H1 (cell line): ENCODE data around the gene OR10X1. TPM values are rescaled to one million over a fixed set of nuclear protein-coding genes. Genes with fewer than 3 reads are reported as not detected.

Experiments
- CTCF ChIA-PET: fragments of 300-600 bp; sonication (Branson Sonifier 250); formaldehyde crosslinking; loops from one replicate; lab custom pipeline; 2021; ENCODE audit not compliant: partially characterized antibody; lab: Charles Lee
- POLR2A ChIA-PET: fragments of 300-600 bp; sonication (Branson Sonifier 250); formaldehyde crosslinking; loops from one replicate; lab custom pipeline; 2021; ENCODE audit warnings: inconsistent platforms; ENCODE audit not compliant: partially characterized antibody; lab: Charles Lee
- DNase-seq, 2 experiments: peaks; one replicate each; pipeline versions ENCODE4 v3.0.0 to v3.0.0-alpha.2; 2010 to 2022; ENCODE audit warnings: low spot score in 2 of 2, low read depth in 1 of 2, mixed read lengths in 1 of 2
- FAIRE-seq: peaks from 2 replicates; lab custom pipeline; 2011; peaks lifted over from hg19 to GRCh38; lab: Jason Lieb, UNC
- H2AFZ ChIP-seq: 2 replicates; pipeline ENCODE4 v1.8.1; 2012; ENCODE audit warnings: low read length, inconsistent platforms
- H2AK5ac ChIP-seq: 2 replicates; pipeline ENCODE4 v1.6.1; 2013; ENCODE audit warnings: low read depth, low read length
- H2BK120ac ChIP-seq: replicated peaks from 2 replicates; pipeline ENCODE3; 2013; ENCODE audit warnings: low read depth, low read length, inconsistent platforms
- H2BK12ac ChIP-seq: 2 replicates; pipeline ENCODE4 v1.6.1; 2013; ENCODE audit warnings: low read depth, low read length
- H2BK15ac ChIP-seq: 2 replicates; pipeline ENCODE4 v1.6.1; 2013; ENCODE audit warnings: low read length
- H2BK20ac ChIP-seq: 2 replicates; pipeline ENCODE4 v1.6.1; 2013; ENCODE audit warnings: low read length
- H2BK5ac ChIP-seq: 2 replicates; pipeline ENCODE4 v1.6.1; 2013; ENCODE audit warnings: low read depth, low read length
- H3K14ac ChIP-seq: 2 replicates; pipeline ENCODE4 v1.6.1; 2013; ENCODE audit warnings: inconsistent platforms; ENCODE audit not compliant: insufficient read length
- H3K18ac ChIP-seq: 2 replicates; pipeline ENCODE4 v1.6.1; 2013; ENCODE audit warnings: low read length; ENCODE audit errors: extremely low read depth
- H3K23ac ChIP-seq: 2 replicates; pipeline ENCODE4 v1.6.1; 2013; ENCODE audit warnings: inconsistent platforms; ENCODE audit not compliant: insufficient read length
- H3K23me2 ChIP-seq: 2 replicates; pipeline ENCODE4 v1.6.1; 2013; ENCODE audit warnings: low read depth, low read length
- H3K27ac ChIP-seq: 2 replicates; pipeline ENCODE4 v1.6.1; 2011; ENCODE audit warnings: low read depth, low read length, inconsistent platforms
- H3K27me3 ChIP-seq, 4 experiments: replicated peaks in 1 of 4; 1 replicate in 1 of 4; 2 replicates in 3 of 4; pipeline versions ENCODE4 v1.6.1 to v1.8.1; 2011 to 2013; ENCODE audit warnings: low read length in 3 of 4, mild to moderate bottlenecking in 3 of 4, inconsistent platforms in 2 of 4, mixed read lengths in 2 of 4, moderate library complexity in 1 of 4; ENCODE audit not compliant: control insufficient read depth in 3 of 4, insufficient read depth in 3 of 4; ENCODE audit errors: extremely low read depth in 1 of 4
- H3K36me3 ChIP-seq, 4 experiments: 2 replicates each; pipeline versions ENCODE4 v1.6.1 to v1.8.1; 2011 to 2013; ENCODE audit warnings: mild to moderate bottlenecking in 4 of 4, low read length in 3 of 4, moderate library complexity in 2 of 4, control low read depth in 1 of 4, inconsistent platforms in 1 of 4; ENCODE audit not compliant: insufficient read depth in 4 of 4, control insufficient read depth in 2 of 4
- H3K4ac ChIP-seq: replicated peaks from 2 replicates; pipeline ENCODE3; 2013; ENCODE audit warnings: low read length, low read depth, mixed read lengths, inconsistent platforms; ENCODE audit not compliant: insufficient read length
- H3K4me1 ChIP-seq, 4 experiments: replicated peaks in 1 of 4; 1 replicate in 1 of 4; 2 replicates in 3 of 4; pipeline versions ENCODE4 v1.6.1 to v1.8.1; 2011 to 2013; ENCODE audit warnings: low read length in 3 of 4, inconsistent platforms in 2 of 4, mixed read lengths in 1 of 4; ENCODE audit not compliant: insufficient read depth in 4 of 4, control insufficient read depth in 3 of 4
- H3K4me2 ChIP-seq, 2 experiments: 2 replicates each; pipeline versions ENCODE4 v1.6.1 to v1.8.1; 2011 to 2013; ENCODE audit warnings: low read depth in 2 of 2, low read length in 2 of 2, control low read depth in 1 of 2, inconsistent platforms in 1 of 2, mild to moderate bottlenecking in 1 of 2; ENCODE audit not compliant: insufficient read depth in 1 of 2
- H3K4me3 ChIP-seq, 4 experiments: fragments of 200-600, 300-600 bp in 1 of 4; sonication (generic), shearing (Covaris generic), sonication (Bioruptor Twin) in 1 of 4; 2 replicates each; pipeline versions ENCODE4 v1.5.1 to v1.8.1; 2011 to 2016; ENCODE audit warnings: low read length in 4 of 4, low read depth in 3 of 4, control low read depth in 2 of 4, inconsistent platforms in 2 of 4, mild to moderate bottlenecking in 2 of 4, mixed read lengths in 1 of 4, moderate library complexity in 1 of 4; ENCODE audit not compliant: insufficient read depth in 2 of 4; ENCODE audit errors: extremely low read depth in 1 of 4
- H3K56ac ChIP-seq: replicated peaks from 2 replicates; pipeline ENCODE3; 2013; ENCODE audit warnings: low read depth, mild to moderate bottlenecking, mixed read lengths, low read length, inconsistent platforms; ENCODE audit not compliant: insufficient read length
- H3K79me1 ChIP-seq: 2 replicates; pipeline ENCODE4 v1.6.1; 2013; ENCODE audit warnings: low read depth, low read length, control low read depth
- H3K79me2 ChIP-seq, 2 experiments: 2 replicates each; pipeline versions ENCODE4 v1.6.1 to v1.8.1; 2012 to 2013; ENCODE audit warnings: low read length in 2 of 2, mild to moderate bottlenecking in 2 of 2, inconsistent platforms in 1 of 2; ENCODE audit not compliant: insufficient read depth in 2 of 2, control insufficient read depth in 1 of 2
- H3K9ac ChIP-seq, 4 experiments: replicated peaks in 1 of 4; 1 replicate in 1 of 4; 2 replicates in 3 of 4; pipeline versions ENCODE4 v1.6.1 to v1.8.1; 2011 to 2013; ENCODE audit warnings: low read depth in 3 of 4, low read length in 3 of 4, control low read depth in 2 of 4, mild to moderate bottlenecking in 2 of 4, moderate library complexity in 2 of 4, inconsistent platforms in 1 of 4; ENCODE audit errors: extremely low read depth in 1 of 4
- H3K9me3 ChIP-seq, 2 experiments: 2 replicates each; pipeline versions ENCODE4 v1.6.1 to v1.8.1; 2012 to 2013; ENCODE audit warnings: mild to moderate bottlenecking in 2 of 2, moderate library complexity in 2 of 2, control low read depth in 1 of 2, inconsistent platforms in 1 of 2, low read depth in 1 of 2, low read length in 1 of 2, mixed read lengths in 1 of 2; ENCODE audit not compliant: insufficient read depth in 2 of 2
- H4K20me1 ChIP-seq, 2 experiments: replicated peaks in 1 of 2; 2 replicates each; pipeline versions ENCODE3 to v1.8.1; 2011 to 2013; ENCODE audit warnings: inconsistent platforms in 2 of 2, low read length in 2 of 2, mild to moderate bottlenecking in 1 of 2; ENCODE audit not compliant: insufficient read depth in 2 of 2, control insufficient read depth in 1 of 2
- H4K5ac ChIP-seq: 2 replicates; pipeline ENCODE4 v1.6.1; 2013; ENCODE audit warnings: low read length, low read depth, mixed read lengths, inconsistent platforms; ENCODE audit not compliant: insufficient read length
- H4K8ac ChIP-seq: 2 replicates; pipeline ENCODE4 v1.8.0; 2013; ENCODE audit warnings: mild to moderate bottlenecking, moderate library complexity, low read length, inconsistent platforms; ENCODE audit not compliant: insufficient read depth; ENCODE audit errors: extremely low read depth
- H4K91ac ChIP-seq: replicated peaks from 2 replicates; pipeline ENCODE3; 2013; ENCODE audit warnings: low read length, mixed read lengths, inconsistent platforms; ENCODE audit not compliant: insufficient read length
- BCL11A ChIP-seq, 2 experiments: IDR thresholded peaks; one replicate each; pipeline ENCODE4 v1.6.1; 2011; ENCODE audit warnings: low read depth in 2 of 2, low read length in 2 of 2, mild to moderate bottlenecking in 2 of 2
- CBX5 ChIP-seq: fragments of 300-800, 300-1000 bp; sonication (generic); IDR thresholded peaks from 2 replicates; pipeline ENCODE4 v1.7.1; 2016; ENCODE audit warnings: antibody characterized with exemption, low read length, low read depth
- KDM1A ChIP-seq: fragments of 200-600, 300-600 bp; sonication (generic); IDR thresholded peaks from 2 replicates; pipeline ENCODE4 v1.7.1; 2016; ENCODE audit warnings: mild to moderate bottlenecking, low read length, borderline replicate concordance
- KDM4A ChIP-seq: IDR thresholded peaks from one replicate; pipeline ENCODE4 v1.7.1; 2012; ENCODE audit warnings: low read depth, mild to moderate bottlenecking, moderate library complexity, low read length, inconsistent platforms; ENCODE audit not compliant: severe bottlenecking
- NRF1 ChIP-seq: IDR thresholded peaks from 2 replicates; pipeline ENCODE4 v1.6.1; 2011; ENCODE audit warnings: mild to moderate bottlenecking, low read depth, low read length, improper control_type of control experiment
- PHF8 ChIP-seq: fragments of 200-600 bp; sonication (generic); conservative IDR thresholded peaks from 2 replicates; pipeline ENCODE4 v1.7.1; 2012; ENCODE audit warnings: low read depth, mild to moderate bottlenecking, inconsistent platforms, low read length, moderate library complexity
- POLR2A ChIP-seq, 2 experiments: IDR thresholded peaks; 1 replicate in 1 of 2; 2 replicates in 1 of 2; pipeline ENCODE4 v1.6.1; 2011; ENCODE audit warnings: low read depth in 2 of 2, low read length in 2 of 2, mild to moderate bottlenecking in 2 of 2; ENCODE audit errors: control extremely low read depth in 1 of 2
- RBBP5 ChIP-seq: IDR thresholded peaks from 2 replicates; pipeline ENCODE4 v1.7.1; 2012; ENCODE audit warnings: low read depth, mild to moderate bottlenecking, inconsistent platforms, low read length, moderate library complexity, borderline replicate concordance
- RXRA ChIP-seq: IDR thresholded peaks from 2 replicates; pipeline ENCODE4 v1.6.1; 2011; ENCODE audit warnings: low read depth, mild to moderate bottlenecking, low read length, moderate library complexity; ENCODE audit not compliant: insufficient read depth
- SIRT6 ChIP-seq: IDR thresholded peaks from one replicate; pipeline ENCODE4 v1.7.1; 2012; ENCODE audit warnings: low read length, inconsistent platforms
- SIX5 ChIP-seq: IDR thresholded peaks from 2 replicates; pipeline ENCODE4 v1.6.1; 2011; ENCODE audit warnings: mild to moderate bottlenecking, low read depth, low read length
- SP4 ChIP-seq: IDR thresholded peaks from 2 replicates; pipeline ENCODE4 v1.6.1; 2012; ENCODE audit warnings: low read length, inconsistent platforms
- TAF1 ChIP-seq: IDR thresholded peaks from 2 replicates; pipeline ENCODE4 v1.6.1; 2011; ENCODE audit warnings: mild to moderate bottlenecking, low read depth, low read length
- YY1 ChIP-seq: IDR thresholded peaks from 2 replicates; pipeline ENCODE4 v1.6.1; 2011; ENCODE audit warnings: low read depth, mild to moderate bottlenecking, low read length
- WGBS, 2 experiments: shearing (Covaris generic) in 1 of 2; methylation state at CpG; one replicate each; pipeline versions ENCODE4 v1.1.6 to v1.1.7; 2013 to 2015; ENCODE audit warnings: low lambda C conversion rate in 2 of 2, mixed read lengths in 2 of 2, inconsistent platforms in 1 of 2, low coverage in 1 of 2, missing lambda C conversion rate in 1 of 2; ENCODE audit not compliant: insufficient replicate concordance in 2 of 2, insufficient coverage in 1 of 2, insufficient read length in 1 of 2; ENCODE audit errors: extremely low coverage in 1 of 2, missing lambda C conversion rate in 1 of 2; 5-methylcytosine and 5-hydroxymethylcytosine counted together
- polyA plus RNA-seq, 7 experiments: library from polyadenylated mRNA; depleted of rRNA in 3 of 7; stranded (reverse) in 5 of 7; unstranded in 2 of 7; fragments of >200 nt in 5 of 7; fragments of 200-250 nt in 2 of 7; gene quantifications; 1 replicate in 5 of 7; 2 replicates in 1 of 7; 4 replicates in 1 of 7; pipeline versions ENCODE4 v1.2.1 to v1.2.3, GENCODE V29; 2011 to 2013; ENCODE audit warnings: missing spikeins in 2 of 7, mixed read lengths in 2 of 7
- total RNA-seq: library from RNA; stranded (reverse); fragmentation: NEBNext Ultra II Directional; extraction: Animal tissue kit (Norgen Biotek cat#: 25700); gene quantifications from 2 replicates; pipeline ENCODE4 v1.2.1, GENCODE V29; 2021
- TF ChIP-seq, protein P1 (sequence below): IDR thresholded peaks from 2 replicates; pipeline ENCODE4 v1.6.1; 2012; ENCODE audit warnings: inconsistent platforms

Gene OR10X1
- total and polyA plus RNA-seq, 2 of the 8 experiments (the other 6 are each of a cell fraction or from before 2014, with no cell fraction given), result not detected

DNA sequence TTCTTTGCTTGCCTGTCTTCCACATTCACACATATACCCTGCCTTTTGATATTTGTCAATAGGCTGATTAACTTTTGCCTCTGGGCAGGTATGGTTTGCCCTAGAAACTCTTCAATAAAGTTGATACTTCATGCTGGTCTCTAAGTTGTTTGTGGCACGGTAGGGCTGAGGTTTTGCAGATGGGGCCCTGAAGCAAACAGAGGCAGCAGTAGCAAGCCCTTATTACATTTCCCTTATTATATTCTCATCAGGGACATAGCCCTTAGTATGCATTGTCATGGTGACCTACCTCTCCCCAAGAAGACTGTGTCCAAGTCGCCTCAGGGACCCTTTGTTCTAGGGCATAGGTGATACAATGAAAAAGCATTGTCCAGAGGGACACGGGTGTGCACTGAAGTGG, 9.2 kb downstream of the OR10X1 start, which contains the start of gene OR6P1:
OR6P1 (minus strand) TSS at position 101 of the 400 bp plus-strand sequence. CDS start 6,976 bp downstream, outside the sequence.
- POLR2A ChIA-PET, result no interaction called here
- H4K91ac ChIP-seq, result no peak within 1 kb of the TSS

More for the DNA sequence above, 9.2 kb downstream of the OR10X1 start, which contains the start of gene OR6P1:
- no peaks in the 10 kb centered on the region for H4K20me1 ChIP-seq
- no peak within 1 kb of the TSS for H3K18ac ChIP-seq
- CTCF ChIA-PET, result interaction anchor here (0.6 kb wide), 1 partner anchor 67 kb away, joined by 3 read pairs; no protein-coding TSS in a partner anchor
- H2BK20ac ChIP-seq, result no peak within 1 kb of the TSS
- no peak within 1 kb of the TSS for H4K8ac ChIP-seq
- H3K27me3 ChIP-seq, result no peaks in the 10 kb centered on the region
- H3K79me1 ChIP-seq, result no peaks in the 10 kb centered on the region
- TF ChIP-seq RBBP5 (no peak), CBX5 (no peak), RXRA (no peak), SIRT6 (no peak), YY1 (no peak), NRF1 (no peak), POLR2A (IDR thresholded peaks at IDR 0.05; ENCODE audit: control extremely low read depth in 1 of 2, low read depth in 2 of 2, low read length in 2 of 2) (no peak), KDM1A (no peak), SP4 (no peak), PHF8 (no peak), KDM4A (no peak), TAF1 (no peak), SIX5 (no peak), BCL11A (IDR thresholded peaks at IDR 0.05; ENCODE audit: low read depth in 2 of 2, low read length in 2 of 2) (no peak)
- TF ChIP-seq, protein P1, sequence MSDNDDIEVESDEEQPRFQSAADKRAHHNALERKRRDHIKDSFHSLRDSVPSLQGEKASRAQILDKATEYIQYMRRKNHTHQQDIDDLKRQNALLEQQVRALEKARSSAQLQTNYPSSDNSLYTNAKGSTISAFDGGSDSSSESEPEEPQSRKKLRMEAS, result no peak
- no peak within 1 kb of the TSS for H3K4me3 ChIP-seq
- H2BK15ac ChIP-seq, result no peak within 1 kb of the TSS
- no peak within 1 kb of the TSS for H2AFZ ChIP-seq
- no peak within 1 kb of the TSS for H3K56ac ChIP-seq
- H3K23ac ChIP-seq, result no peak within 1 kb of the TSS
- H3K23me2 ChIP-seq, result no peaks in the 10 kb centered on the region
- no peak within 1 kb of the TSS for H2AK5ac ChIP-seq
- H3K9ac ChIP-seq, result no peak within 1 kb of the TSS
- H2BK120ac ChIP-seq, result no peak within 1 kb of the TSS
- no peaks in the 10 kb centered on the region for H3K79me2 ChIP-seq
- no peak for DNase-seq
- no peak for FAIRE-seq
- H3K4me2 ChIP-seq, result no peak within 1 kb of the TSS
- no peak within 1 kb of the TSS for H2BK5ac ChIP-seq
- no peak within 1 kb of the TSS for H3K4ac ChIP-seq
- no peaks in the 10 kb centered on the region for H3K4me1 ChIP-seq
- no peak within 1 kb of the TSS for H4K5ac ChIP-seq
- 93% methylated on average over 3 of the region's 3 CpGs; no CpG with 5 or more reads in 1 of the 2 experiments for WGBS, 2 experiments
- no peak within 1 kb of the TSS for H2BK12ac ChIP-seq
- H3K9me3 ChIP-seq, result no peaks in the 10 kb centered on the region
- H3K36me3 ChIP-seq, result no peaks in the 10 kb centered on the region
- H3K14ac ChIP-seq, result no peak within 1 kb of the TSS
- H3K27ac ChIP-seq, result no peak within 1 kb of the TSS
